Sigmoid colon (tissue), 4 donors: ENCODE data around the gene DOK5.

Experiments used
- CTCF ChIP-seq, 4 experiments: fragments of 450-650 bp in 3 of 4; fragments of 200-600 bp in 1 of 4; IDR thresholded peaks; one replicate each; pipeline ENCODE4 v1.5.1; 2016 to 2019; ENCODE audit warnings: antibody characterized with exemption in 4 of 4, mild to moderate bottlenecking in 3 of 4, moderate library complexity in 2 of 4
- EP300 ChIP-seq, 4 donors: sonication (generic); formaldehyde crosslinking; IDR thresholded peaks; one replicate each; pipeline ENCODE4 v1.6.1; 2017; ENCODE audit warnings: antibody characterized with exemption in 4 of 4

GRCh38 chr20:54524849-54525248 is 49.5 kb downstream of the DOK5 start:
- TF ChIP-seq CTCF (IDR thresholded peaks at IDR 0.05) (no peak), EP300 (IDR thresholded peaks at IDR 0.05) (no peak)
